Psoas muscle (tissue), 8 donors: Measurements from ENCODE around the gene RABGAP1L. TPM values are rescaled to one million over a fixed set of nuclear protein-coding genes. Genes with fewer than 3 reads are reported as not detected.
"Not testable (repeated sequence)": the region's sequence is repeated elsewhere in the genome, so short reads cannot be mapped to it uniquely, and the experiment has no call there.

Experiments used
- ATAC-seq, 4 donors: fragments of 200-7000 bp; cut with Tn5 transposase; one replicate each; pipeline ENCODE4 v1.9.1; 2020; ENCODE audit warnings: moderate library complexity in 3 of 4, mild to moderate bottlenecking in 2 of 4
- DNase-seq, 2 donors: peaks; one replicate each; pipeline ENCODE4 v3.0.0-alpha.2; 2020
- H3K27ac ChIP-seq: fragments of 200-600 bp; one replicate; pipeline ENCODE4 v1.8.0; 2022
- H3K27me3 ChIP-seq, 3 donors: fragments of 200-600 bp in 1 of 3; one replicate each; pipeline versions ENCODE4 v1.6.1 to v1.8.0; 2013 to 2022; ENCODE audit warnings: low read length in 2 of 3, mild to moderate bottlenecking in 2 of 3, moderate library complexity in 1 of 3; ENCODE audit not compliant: insufficient read depth in 3 of 3
- H3K36me3 ChIP-seq, 2 donors: fragments of 200-600 bp in 1 of 2; one replicate each; pipeline versions ENCODE4 v1.6.1 to v1.8.0; 2013 to 2022; ENCODE audit warnings: low read depth in 1 of 2, mild to moderate bottlenecking in 1 of 2, moderate library complexity in 1 of 2; ENCODE audit not compliant: insufficient read depth in 1 of 2
- H3K4me1 ChIP-seq: fragments of 200-600 bp; one replicate; pipeline ENCODE4 v1.8.0; 2022
- H3K4me3 ChIP-seq: fragments of 200-600 bp; one replicate; pipeline ENCODE4 v1.8.0; 2022; ENCODE audit warnings: mild to moderate bottlenecking
- H3K9me3 ChIP-seq: fragments of 200-600 bp; one replicate; pipeline ENCODE4 v1.8.0; 2022
- CTCF ChIP-seq: fragments of 200-600 bp; IDR thresholded peaks from one replicate; pipeline ENCODE4 v1.8.0; 2022; ENCODE audit warnings: antibody characterized with exemption
- WGBS, 3 donors: extraction: QIAGEN DNeasy Blood & Tissue Kit; methylation state at CpG; one replicate each; pipeline versions ENCODE4 v1.1.6 to v1.1.7; 2013; 5-methylcytosine and 5-hydroxymethylcytosine counted together
- intact Hi-C, 2 donors: fragments of 100-400 bp; cut with DNase I; formaldehyde crosslinking; loops; one replicate each; pipeline versions ENCODE4 v1.11.0 to v1.14.2; 2022
- polyA plus RNA-seq, 3 donors: library from polyadenylated mRNA; stranded (reverse); fragments of 200-250 nt; gene quantifications; one replicate each; pipeline ENCODE4 v1.2.3, GENCODE V29; 2013
- total RNA-seq, 4 donors: library from RNA; stranded (reverse); fragmentation: NEBNext Ultra II Directional in 2 of 4; extraction: Animal tissue kit (Norgen Biotek cat#: 25700) in 2 of 4; gene quantifications; one replicate each; pipeline versions ENCODE4 v1.2.1 to v1.2.4, GENCODE V29; 2021 to 2023
- donor health status: healthy with polysubstance abuse.
- donor health status: DM: no; HTN: no; CAD: no; lungs with moderate emphysema.
- donor health status: Bipolar disorder and iron deficiency.
- donor health status: healthy.
- donor health status: DM: yes; HTN: yes; CAD: no.
- donor health status: DM: no; HTN: no; CAD: no.
- donor health status: DM: no; HTN: no; CAD: no.
- donor health status: DM: yes; HTN: yes; CAD: no.

Gene RABGAP1L
- total and polyA plus RNA-seq, 7 donors = 2.9 to 14.4 (median 8.7) TPM

DNA sequence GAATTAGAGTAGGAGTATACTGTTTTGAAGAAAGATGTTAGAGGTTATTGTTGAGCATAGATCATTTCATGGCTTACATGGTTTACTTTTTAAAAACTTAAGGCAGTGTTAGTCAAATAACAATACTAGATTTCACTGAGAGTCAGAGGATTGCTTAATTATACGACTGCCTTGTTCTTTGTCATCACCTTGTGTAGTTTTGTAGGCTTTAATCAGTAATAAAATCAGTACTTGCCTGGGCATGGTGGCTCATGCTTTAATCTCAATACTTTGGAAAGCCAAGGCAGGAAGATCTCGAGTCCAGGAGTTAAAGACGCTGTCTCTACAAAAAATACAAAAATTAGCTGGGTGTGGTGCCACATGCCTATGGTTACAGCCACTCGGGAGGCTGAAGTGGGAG is 247.1 kb downstream of the RABGAP1L start:
- Histone ChIP-seq H3K27me3 (no peaks in the 10 kb centered on the region), H3K36me3 (no peaks in the 10 kb centered on the region), H3K4me1 (no peaks in the 10 kb centered on the region), H3K4me3 (no peak overlapping the region), H3K27ac (no peak overlapping the region), H3K9me3 (no peaks in the 10 kb centered on the region)
- intact Hi-C loops = no loop called here
- 87 to 92% (median 89%) methylated on average over 4 of the region's 4 CpGs for WGBS, 3 donors
- ATAC-seq (no peak), DNase-seq (no peak)
- no peak for TF ChIP-seq CTCF

DNA sequence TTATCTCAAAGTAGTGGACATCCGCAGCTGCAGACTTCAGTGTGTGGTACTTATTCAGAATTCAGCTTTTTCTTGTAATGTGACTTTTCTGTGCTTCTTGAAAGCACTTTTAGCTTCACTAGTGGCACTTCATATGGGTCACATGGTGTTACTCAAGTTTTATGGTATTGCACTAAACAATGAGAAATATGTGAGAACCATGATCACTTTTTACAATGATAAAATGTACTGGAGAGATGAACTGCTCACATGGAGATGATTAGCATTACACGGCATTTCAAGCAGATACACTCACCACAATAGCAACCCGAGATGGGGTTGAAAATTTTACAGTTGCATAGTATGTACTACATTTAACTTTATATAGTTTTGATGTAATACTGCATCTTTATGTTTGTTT is 248.3 kb downstream of the RABGAP1L start:
- ATAC-seq (no peak), DNase-seq (no peak)
- Histone ChIP-seq H3K4me1 (no peaks in the 10 kb centered on the region), H3K27ac (no peak overlapping the region), H3K4me3 (no peak overlapping the region), H3K27me3 (no peaks in the 10 kb centered on the region), H3K36me3 (no peaks in the 10 kb centered on the region), H3K9me3 (no peaks in the 10 kb centered on the region)
- no peak for TF ChIP-seq CTCF
- intact Hi-C loops = no loop called here
- 86 to 89% (median 88%) methylated on average over 3 of the region's 3 CpGs for WGBS, 3 donors

DNA sequence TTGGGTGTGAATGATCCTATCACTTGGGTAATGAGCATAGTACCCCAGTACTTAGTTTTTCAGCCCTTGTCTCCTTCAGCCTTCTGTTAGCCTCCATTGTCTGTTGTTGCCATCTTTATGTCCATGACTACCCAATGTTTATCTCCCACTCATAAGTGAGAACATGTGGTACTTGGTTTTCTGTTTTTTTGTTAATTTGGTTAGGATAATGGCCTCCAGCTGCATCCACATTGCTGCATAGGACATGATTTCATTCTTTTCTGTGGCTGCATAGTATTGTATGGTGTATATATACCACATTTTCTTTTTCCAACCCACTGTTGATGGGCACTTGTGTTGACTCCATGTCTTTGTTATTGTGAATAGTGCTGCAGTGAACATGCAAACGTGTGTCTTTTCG is 248.8 kb downstream of the RABGAP1L start:
- Histone ChIP-seq H3K27me3 (no peaks in the 10 kb centered on the region), H3K36me3 (no peaks in the 10 kb centered on the region), H3K4me1 (no peaks in the 10 kb centered on the region), H3K27ac (no peak overlapping the region), H3K4me3 (no peak overlapping the region), H3K9me3 (no peaks in the 10 kb centered on the region)
- intact Hi-C loops = no loop called here
- 61 to 71% (median 68%) methylated on average over 2 of the region's 2 CpGs for WGBS, 3 donors
- ATAC-seq (no peak), DNase-seq (no peak)
- TF ChIP-seq CTCF = no peak

GRCh38 chr1:174409801-174410200 is 250.5 kb downstream of the RABGAP1L start:
- H3K4me3 ChIP-seq, DNase-seq, intact Hi-C loops, ATAC-seq, H3K36me3 ChIP-seq, H3K27ac ChIP-seq, H3K4me1 ChIP-seq, H3K27me3 ChIP-seq, H3K9me3 ChIP-seq: not testable (repeated sequence)
- 72 to 88% (median 78%) methylated on average over 3 of the region's 3 CpGs for WGBS, 3 donors

GRCh38 chr1:174413632-174414031 is 254.3 kb downstream of the RABGAP1L start:
- no peak overlapping the region for H3K27ac ChIP-seq
- no peak for ATAC-seq
- no peak for DNase-seq
- WGBS, 3 donors = 62 to 71% (median 65%) methylated on average over 4 of the region's 4 CpGs
- H3K9me3 ChIP-seq = no peaks in the 10 kb centered on the region
- no peaks in the 10 kb centered on the region for H3K4me1 ChIP-seq
- H3K27me3 ChIP-seq = no peaks in the 10 kb centered on the region
- intact Hi-C loops = no loop called here
- no peak for TF ChIP-seq CTCF
- no peak overlapping the region for H3K4me3 ChIP-seq
- H3K36me3 ChIP-seq = no peaks in the 10 kb centered on the region
